Endodermal cell (in vitro differentiated cells): ENCODE results near the gene MACROD1. TPM values are rescaled to one million over a fixed set of nuclear protein-coding genes. Genes with fewer than 3 reads are reported as not detected.

Experiments used
- DNase-seq: peaks from one replicate; pipeline ENCODE4 v3.0.0-alpha.2; 2017
- H3K27ac ChIP-seq: 2 replicates; pipeline ENCODE4 v1.5.1; 2013; ENCODE audit warnings: mild to moderate bottlenecking, low read depth, low read length, moderate library complexity
- H3K27me3 ChIP-seq: 2 replicates; pipeline ENCODE4 v1.6.1; 2013; ENCODE audit warnings: mild to moderate bottlenecking, low read length, moderate library complexity; ENCODE audit not compliant: insufficient read depth, control insufficient read depth, poor library complexity, severe bottlenecking
- H3K36me3 ChIP-seq: 2 replicates; pipeline ENCODE4 v1.7.0; 2013; ENCODE audit warnings: mild to moderate bottlenecking, low read length, moderate library complexity; ENCODE audit not compliant: control insufficient read depth, insufficient read depth
- H3K4me1 ChIP-seq: one replicate; pipeline ENCODE4 v1.7.0; 2013; ENCODE audit warnings: low read length; ENCODE audit not compliant: control insufficient read depth, insufficient read depth
- H3K4me3 ChIP-seq: 2 replicates; pipeline ENCODE4 v1.5.1; 2013; ENCODE audit warnings: mild to moderate bottlenecking, low read length, moderate library complexity
- H3K9ac ChIP-seq: 2 replicates; pipeline ENCODE4 v1.6.1; 2013; ENCODE audit warnings: mild to moderate bottlenecking, low read length, moderate library complexity; ENCODE audit not compliant: poor library complexity, severe bottlenecking; ENCODE audit errors: extremely low read depth
- H3K9me3 ChIP-seq: 2 replicates; pipeline ENCODE4 v1.6.1; 2013; ENCODE audit warnings: mild to moderate bottlenecking, low read length, moderate library complexity; ENCODE audit not compliant: control insufficient read depth
- H3K27ac Mint-ChIP-seq: 2 replicates; pipeline ENCODE4 v1.8.0; 2020; ENCODE audit warnings: mixed read lengths
- H3K27me3 Mint-ChIP-seq: 2 replicates; pipeline ENCODE4 v1.8.0; 2021; ENCODE audit warnings: mild to moderate bottlenecking, mixed read lengths; ENCODE audit not compliant: insufficient read depth
- H3K36me3 Mint-ChIP-seq: 2 replicates; pipeline ENCODE4 v1.8.0; 2020; ENCODE audit warnings: low read depth, mixed read lengths
- H3K4me1 Mint-ChIP-seq: 2 replicates; pipeline ENCODE4 v1.8.0; 2020; ENCODE audit warnings: mixed read lengths
- H3K4me3 Mint-ChIP-seq: 2 replicates; pipeline ENCODE4 v1.8.0; 2020; ENCODE audit warnings: mild to moderate bottlenecking, moderate library complexity, mixed read lengths
- H3K9me3 Mint-ChIP-seq: 2 replicates; pipeline ENCODE4 v1.8.0; 2020; ENCODE audit warnings: mild to moderate bottlenecking, mixed read lengths
- WGBS, 2 experiments: methylation state at CpG; one replicate each; pipeline versions ENCODE4 v1.1.5 to v1.1.7; 2013; ENCODE audit warnings: missing lambda C conversion rate in 2 of 2, mixed read lengths in 1 of 2; ENCODE audit not compliant: insufficient coverage in 1 of 2, insufficient read length in 1 of 2; 5-methylcytosine and 5-hydroxymethylcytosine counted together
- total RNA-seq, 2 donors: library from RNA; stranded (reverse); fragmentation: NEBNext Ultra II Directional in 1 of 2; extraction: Animal tissue kit (Norgen Biotek cat#: 25700) in 1 of 2; gene quantifications; 2 replicates in 1 of 2; 3 replicates in 1 of 2; pipeline ENCODE4 v1.2.1, GENCODE V29; 2021
- TF ChIP-seq, protein P1 (sequence below): fragments of 200-600 bp; sonication (generic); conservative IDR thresholded peaks from 2 replicates; pipeline ENCODE4 v1.5.0; 2021; ENCODE audit warnings: antibody characterized with exemption, mild to moderate bottlenecking

MACROD1 gene
- total RNA-seq, 2 donors from 2014 or later, result 23.0 to 41.9 TPM

DNA sequence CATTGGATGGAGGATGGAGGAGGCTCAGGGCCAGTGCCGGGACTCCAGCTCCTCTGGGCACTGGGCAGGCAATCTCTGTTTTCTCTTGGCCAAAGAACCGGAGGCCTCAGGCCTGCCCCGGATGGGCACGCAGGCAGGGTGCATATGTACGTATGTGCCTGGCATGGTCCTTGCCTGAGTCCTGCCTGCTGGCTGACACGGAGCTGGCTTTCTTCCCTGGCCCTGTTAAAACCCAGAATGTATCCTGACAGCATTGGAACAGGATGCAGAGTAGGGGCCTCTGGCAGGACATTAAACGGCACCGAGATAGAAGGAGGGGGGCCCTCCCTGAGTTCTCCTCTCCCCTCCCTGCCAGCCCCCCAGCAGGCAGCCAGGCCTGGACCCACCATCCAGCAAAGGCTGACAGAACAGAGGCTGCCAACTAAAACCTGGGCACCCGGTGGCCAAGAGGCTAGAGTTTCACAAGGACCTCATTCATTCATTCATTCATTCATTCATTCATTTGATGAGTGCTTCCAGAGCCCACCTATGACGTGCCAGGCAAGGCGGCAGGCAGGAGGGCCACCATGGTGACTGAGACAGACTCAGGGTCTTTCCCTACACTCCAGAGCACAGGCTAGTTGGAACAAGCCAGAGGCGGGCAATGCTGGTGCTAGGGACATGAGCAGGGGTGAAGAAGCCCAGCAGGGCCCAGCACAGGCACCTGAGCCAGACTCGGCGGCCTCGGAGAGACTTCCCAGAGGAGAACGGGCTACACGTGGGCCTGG is 101.4 kb downstream of the MACROD1 start:
- peaks cover 50% of the 10 kb centered on the region for H3K27me3 Mint-ChIP-seq
- no peak overlapping the region for H3K27ac ChIP-seq
- peaks cover 32% of the 10 kb centered on the region for H3K27me3 ChIP-seq
- peaks cover 8% of the 10 kb centered on the region for H3K4me1 Mint-ChIP-seq
- TF ChIP-seq, protein P1, sequence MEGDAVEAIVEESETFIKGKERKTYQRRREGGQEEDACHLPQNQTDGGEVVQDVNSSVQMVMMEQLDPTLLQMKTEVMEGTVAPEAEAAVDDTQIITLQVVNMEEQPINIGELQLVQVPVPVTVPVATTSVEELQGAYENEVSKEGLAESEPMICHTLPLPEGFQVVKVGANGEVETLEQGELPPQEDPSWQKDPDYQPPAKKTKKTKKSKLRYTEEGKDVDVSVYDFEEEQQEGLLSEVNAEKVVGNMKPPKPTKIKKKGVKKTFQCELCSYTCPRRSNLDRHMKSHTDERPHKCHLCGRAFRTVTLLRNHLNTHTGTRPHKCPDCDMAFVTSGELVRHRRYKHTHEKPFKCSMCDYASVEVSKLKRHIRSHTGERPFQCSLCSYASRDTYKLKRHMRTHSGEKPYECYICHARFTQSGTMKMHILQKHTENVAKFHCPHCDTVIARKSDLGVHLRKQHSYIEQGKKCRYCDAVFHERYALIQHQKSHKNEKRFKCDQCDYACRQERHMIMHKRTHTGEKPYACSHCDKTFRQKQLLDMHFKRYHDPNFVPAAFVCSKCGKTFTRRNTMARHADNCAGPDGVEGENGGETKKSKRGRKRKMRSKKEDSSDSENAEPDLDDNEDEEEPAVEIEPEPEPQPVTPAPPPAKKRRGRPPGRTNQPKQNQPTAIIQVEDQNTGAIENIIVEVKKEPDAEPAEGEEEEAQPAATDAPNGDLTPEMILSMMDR, result no peak
- H3K36me3 Mint-ChIP-seq, result no peaks in the 10 kb centered on the region
- H3K27ac Mint-ChIP-seq, result no peak overlapping the region
- no peak overlapping the region for H3K9ac ChIP-seq
- no peak overlapping the region for H3K4me3 Mint-ChIP-seq
- no peaks in the 10 kb centered on the region for H3K4me1 ChIP-seq
- no peaks in the 10 kb centered on the region for H3K36me3 ChIP-seq
- DNase-seq, result no peak
- no peaks in the 10 kb centered on the region for H3K9me3 Mint-ChIP-seq
- WGBS, 2 experiments, result 92 to 94% methylated on average over 12 to 17 of the region's 17 CpGs
- H3K9me3 ChIP-seq, result no peaks in the 10 kb centered on the region
- H3K4me3 ChIP-seq, result no peak overlapping the region

DNA sequence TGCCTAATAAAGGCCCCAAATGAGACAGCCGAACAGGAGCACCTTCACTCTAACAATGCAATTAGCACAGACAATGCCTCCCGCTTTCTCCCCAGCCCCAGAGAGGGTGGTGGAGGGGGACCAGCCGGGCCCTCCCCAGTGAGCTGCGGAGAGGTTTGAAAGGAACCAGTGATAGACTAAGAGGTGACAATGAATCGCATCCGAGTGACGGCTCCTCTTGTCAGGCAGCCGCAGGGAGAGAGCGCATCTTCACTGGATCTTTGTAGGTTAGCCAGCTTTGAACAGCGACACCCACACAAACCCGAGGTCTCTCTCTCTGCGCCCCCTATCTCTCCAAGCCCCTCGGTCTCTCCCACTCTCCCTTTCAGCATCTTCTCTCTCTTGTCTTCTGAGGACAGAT is 102.1 kb downstream of the MACROD1 start:
- H3K27me3 ChIP-seq, result peaks cover 39% of the 10 kb centered on the region
- Mint-ChIP-seq H3K36me3 (no peaks in the 10 kb centered on the region), H3K4me3 (no peak overlapping the region), H3K27me3 (peaks cover 56% of the 10 kb centered on the region), H3K4me1 (peaks cover 7% of the 10 kb centered on the region), H3K27ac (no peak overlapping the region), H3K9me3 (no peaks in the 10 kb centered on the region)
- no peak for DNase-seq
- no peaks in the 10 kb centered on the region for H3K4me1 ChIP-seq
- TF ChIP-seq, protein P1, result no peak
- H3K9me3 ChIP-seq, result no peaks in the 10 kb centered on the region
- WGBS, 2 experiments, result 76 to 80% methylated on average over 12 to 13 of the region's 13 CpGs
- no peak overlapping the region for H3K4me3 ChIP-seq
- no peak overlapping the region for H3K9ac ChIP-seq
- no peaks in the 10 kb centered on the region for H3K36me3 ChIP-seq
- H3K27ac ChIP-seq, result peak overlapping the region; percentile 25

DNA sequence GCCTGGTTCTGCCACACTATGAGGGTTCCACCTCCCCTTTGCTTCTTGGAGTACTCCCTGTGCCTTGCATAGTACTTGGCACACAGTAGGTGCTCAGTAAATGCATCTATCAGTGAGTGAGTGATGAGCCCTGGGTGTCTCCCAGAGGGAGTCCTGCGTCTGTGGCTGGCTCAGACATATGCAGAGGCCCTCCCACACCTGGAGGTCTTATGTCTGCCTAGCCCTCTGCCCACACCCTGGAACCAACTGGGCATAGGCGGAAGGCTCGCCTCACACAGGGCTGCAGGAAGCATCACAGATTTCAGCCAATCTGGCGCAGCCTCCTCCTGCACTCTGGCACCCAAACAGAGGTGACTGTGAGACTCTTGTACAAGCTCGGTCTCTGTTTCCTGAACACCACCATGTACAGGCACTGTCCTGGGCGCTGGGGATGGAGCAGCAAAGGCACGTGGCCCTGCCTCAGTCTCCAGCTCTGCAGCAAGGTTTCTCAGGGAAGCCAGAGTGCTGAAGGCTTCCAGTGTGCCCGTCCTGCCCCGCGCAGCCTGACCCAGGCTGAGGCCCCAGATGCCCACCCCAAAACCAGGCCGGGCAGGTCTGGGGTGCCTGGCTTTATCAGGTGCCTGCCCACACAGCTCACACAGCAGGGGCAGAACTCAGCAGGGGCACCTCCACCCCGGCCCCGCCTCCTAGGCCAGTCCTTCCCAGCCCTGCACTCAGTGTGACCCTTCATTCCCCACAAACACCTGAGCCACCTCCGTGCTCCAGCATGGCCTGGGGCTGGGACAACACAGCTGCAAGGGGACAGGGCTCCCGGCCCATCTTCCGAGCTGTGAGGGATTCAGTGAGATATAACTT is 103.5 kb downstream of the MACROD1 start:
- Mint-ChIP-seq H3K4me1 (peaks cover 6% of the 10 kb centered on the region), H3K36me3 (no peaks in the 10 kb centered on the region), H3K9me3 (no peaks in the 10 kb centered on the region), H3K4me3 (no peak overlapping the region), H3K27me3 (peaks cover 65% of the 10 kb centered on the region), H3K27ac (no peak overlapping the region)
- Histone ChIP-seq H3K9ac (no peak overlapping the region), H3K27me3 (peaks cover 39% of the 10 kb centered on the region), H3K36me3 (no peaks in the 10 kb centered on the region), H3K27ac (no peak overlapping the region), H3K4me1 (no peaks in the 10 kb centered on the region), H3K9me3 (no peaks in the 10 kb centered on the region), H3K4me3 (no peak overlapping the region)
- WGBS, 2 experiments, result 84 to 87% methylated on average over 14 to 16 of the region's 16 CpGs
- TF ChIP-seq, protein P1, result no peak
- no peak for DNase-seq
